ENCODE results near the gene PVRIG.
"Not testable (repeated sequence)": the region's sequence is repeated elsewhere in the genome, so short reads cannot be mapped to it uniquely, and the experiment has no call there.

Gene PVRIG

DNA sequence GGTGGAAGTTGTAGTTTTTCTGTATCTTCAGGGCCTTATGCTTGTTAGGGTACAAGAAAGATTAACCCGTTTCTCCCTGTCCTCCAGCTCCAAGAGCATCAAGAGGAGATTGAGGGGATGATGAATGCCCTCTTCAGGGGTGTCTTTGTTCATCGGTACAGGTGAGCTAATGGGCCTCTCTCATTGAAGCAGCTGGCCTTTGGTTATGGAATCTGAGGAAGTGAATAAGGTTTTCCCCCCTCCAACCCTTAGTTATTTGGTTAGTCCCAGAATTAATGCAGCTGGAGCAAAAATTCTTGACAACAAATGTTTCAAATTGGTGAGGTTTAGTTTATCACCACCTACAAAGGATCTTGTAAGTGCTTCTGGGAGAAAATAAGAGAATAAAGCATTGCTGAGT lies 24.5 kb upstream of the PVRIG start:
- Mint-ChIP-seq H3K27ac (no peak overlapping the region), H3K36me3 (ENCODE audit: low read depth) (no peaks in the 10 kb centered on the region)

DNA sequence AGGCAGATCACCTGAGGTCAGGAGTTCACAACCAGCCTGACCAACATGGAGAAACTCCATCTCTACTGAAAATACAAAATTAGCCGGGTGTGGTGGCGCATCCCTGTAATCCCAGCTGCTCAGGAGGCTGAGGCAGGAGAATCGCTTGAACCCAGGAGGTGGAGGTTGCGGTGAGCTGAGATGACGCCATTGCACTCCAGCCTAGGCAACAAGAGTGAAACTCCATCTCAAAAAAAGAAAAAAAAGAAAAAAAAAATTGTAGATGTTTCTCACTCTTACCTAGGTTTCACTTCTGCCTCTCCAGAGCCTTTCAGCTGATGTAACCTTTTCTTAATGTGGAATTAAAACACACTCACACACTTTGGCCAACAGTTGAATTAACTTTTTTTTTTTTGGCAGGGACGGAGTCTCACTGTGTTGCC lies 23.8 kb upstream of the PVRIG start:
- H3K4me3 Mint-ChIP-seq; H3K27ac Mint-ChIP-seq; DNase-seq; H3K36me3 Mint-ChIP-seq (ENCODE audit: low read depth); H3K9me3 Mint-ChIP-seq: not testable (repeated sequence)
- peaks cover 32% of the 10 kb centered on the region for H3K27me3 Mint-ChIP-seq (ENCODE audit: low read depth, poor library complexity)
- peaks cover 15% of the 10 kb centered on the region for H3K4me1 Mint-ChIP-seq

More for the DNA sequence above, 24.5 kb upstream of the PVRIG start:
- Mint-ChIP-seq H3K4me1 (peaks cover 8% of the 10 kb centered on the region), H3K9me3 (no peaks in the 10 kb centered on the region), H3K27me3 (ENCODE audit: low read depth, poor library complexity) (peaks cover 28% of the 10 kb centered on the region), H3K4me3 (no peak overlapping the region)
- TF ChIP-seq, protein P1, sequence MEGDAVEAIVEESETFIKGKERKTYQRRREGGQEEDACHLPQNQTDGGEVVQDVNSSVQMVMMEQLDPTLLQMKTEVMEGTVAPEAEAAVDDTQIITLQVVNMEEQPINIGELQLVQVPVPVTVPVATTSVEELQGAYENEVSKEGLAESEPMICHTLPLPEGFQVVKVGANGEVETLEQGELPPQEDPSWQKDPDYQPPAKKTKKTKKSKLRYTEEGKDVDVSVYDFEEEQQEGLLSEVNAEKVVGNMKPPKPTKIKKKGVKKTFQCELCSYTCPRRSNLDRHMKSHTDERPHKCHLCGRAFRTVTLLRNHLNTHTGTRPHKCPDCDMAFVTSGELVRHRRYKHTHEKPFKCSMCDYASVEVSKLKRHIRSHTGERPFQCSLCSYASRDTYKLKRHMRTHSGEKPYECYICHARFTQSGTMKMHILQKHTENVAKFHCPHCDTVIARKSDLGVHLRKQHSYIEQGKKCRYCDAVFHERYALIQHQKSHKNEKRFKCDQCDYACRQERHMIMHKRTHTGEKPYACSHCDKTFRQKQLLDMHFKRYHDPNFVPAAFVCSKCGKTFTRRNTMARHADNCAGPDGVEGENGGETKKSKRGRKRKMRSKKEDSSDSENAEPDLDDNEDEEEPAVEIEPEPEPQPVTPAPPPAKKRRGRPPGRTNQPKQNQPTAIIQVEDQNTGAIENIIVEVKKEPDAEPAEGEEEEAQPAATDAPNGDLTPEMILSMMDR (IDR thresholded peaks at IDR 0.05): no peak
- no peak for DNase-seq

DNA sequence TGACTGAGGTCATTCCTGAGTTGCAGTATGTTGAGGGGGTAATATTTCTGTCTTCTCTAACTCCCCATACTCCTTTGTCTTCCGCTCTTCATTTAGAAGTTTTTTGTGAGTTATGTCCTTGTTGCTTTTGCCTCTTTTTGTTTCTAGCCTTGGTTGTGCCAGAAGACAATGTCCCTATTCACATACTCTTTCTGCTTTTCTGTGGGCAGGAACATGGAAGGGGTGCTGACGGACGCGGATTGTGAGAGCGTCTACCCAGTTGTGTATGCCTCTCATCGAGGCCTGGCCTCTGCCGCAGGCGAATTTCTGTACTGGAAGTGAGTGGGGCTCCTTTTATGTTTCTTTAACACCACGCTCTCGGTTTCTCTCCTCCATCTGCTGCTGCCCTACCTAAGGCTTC lies 21.5 kb upstream of the PVRIG start:
- Mint-ChIP-seq H3K9me3 (no peaks in the 10 kb centered on the region), H3K27ac (no peak overlapping the region)

DNA sequence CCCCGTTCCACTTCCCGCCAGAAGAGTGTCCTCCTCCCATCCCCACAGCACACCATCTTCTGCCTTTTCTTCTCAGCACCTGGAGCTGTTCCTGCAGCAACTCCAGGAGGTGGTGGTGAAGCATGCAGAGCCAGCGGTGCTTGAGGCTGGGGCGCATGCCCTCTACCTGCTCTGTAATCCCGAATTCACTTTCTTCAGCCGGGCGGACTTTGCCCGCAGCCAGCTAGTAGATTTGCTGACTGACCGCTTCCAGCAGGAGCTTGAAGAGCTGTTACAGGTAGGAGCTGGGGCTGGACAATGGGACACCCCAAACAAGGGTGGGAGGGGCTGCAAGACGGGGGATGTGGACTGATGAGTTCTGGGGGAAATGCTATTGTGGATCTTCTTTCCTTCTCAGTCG lies 19.1 kb upstream of the PVRIG start:
- peaks cover 19% of the 10 kb centered on the region for H3K4me1 Mint-ChIP-seq
- peaks cover 55% of the 10 kb centered on the region for H3K27me3 Mint-ChIP-seq (ENCODE audit: low read depth, poor library complexity)
- H3K4me3 Mint-ChIP-seq: no peak overlapping the region
- no peak for DNase-seq
- TF ChIP-seq, protein P1 (IDR thresholded peaks at IDR 0.05): no peak
- H3K36me3 Mint-ChIP-seq (ENCODE audit: low read depth): no peaks in the 10 kb centered on the region
- H3K27ac Mint-ChIP-seq: peak overlapping the region; percentile 28
- H3K9me3 Mint-ChIP-seq: no peaks in the 10 kb centered on the region

More for the DNA sequence above, 21.5 kb upstream of the PVRIG start:
- H3K4me1 Mint-ChIP-seq: peaks cover 19% of the 10 kb centered on the region
- no peaks in the 10 kb centered on the region for H3K36me3 Mint-ChIP-seq (ENCODE audit: low read depth)
- no peak overlapping the region for H3K4me3 Mint-ChIP-seq
- H3K27me3 Mint-ChIP-seq (ENCODE audit: low read depth, poor library complexity): peaks cover 47% of the 10 kb centered on the region
- no peak for DNase-seq
- TF ChIP-seq, protein P1 (IDR thresholded peaks at IDR 0.05): no peak

DNA sequence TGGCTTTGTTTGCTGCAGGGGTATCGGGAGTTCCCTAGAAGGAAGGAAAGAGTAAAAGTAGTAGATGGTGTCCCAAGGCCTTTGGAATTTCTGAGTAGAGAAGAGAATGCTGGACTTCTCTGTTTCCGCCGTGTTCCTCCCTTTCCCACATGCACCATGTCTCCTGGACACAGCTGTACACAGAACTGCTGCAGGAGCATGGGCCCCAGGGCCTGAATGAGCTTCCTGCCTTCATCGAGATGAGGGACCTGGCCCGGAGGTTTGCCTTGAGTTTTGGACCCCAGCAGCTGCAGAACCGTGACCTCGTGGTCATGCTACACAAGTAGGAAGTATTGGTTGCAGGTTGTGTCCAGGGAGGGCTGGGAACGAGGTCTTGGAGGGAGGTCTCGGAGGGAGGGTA lies 15.3 kb upstream of the PVRIG start:
- H3K27me3 Mint-ChIP-seq (ENCODE audit: low read depth, poor library complexity): peaks cover 38% of the 10 kb centered on the region
- TF ChIP-seq, protein P1 (IDR thresholded peaks at IDR 0.05): no peak
- H3K27ac Mint-ChIP-seq: no peak overlapping the region
- H3K4me1 Mint-ChIP-seq: peaks cover 26% of the 10 kb centered on the region
- no peak overlapping the region for H3K4me3 Mint-ChIP-seq
- no peaks in the 10 kb centered on the region for H3K36me3 Mint-ChIP-seq (ENCODE audit: low read depth)
- no peaks in the 10 kb centered on the region for H3K9me3 Mint-ChIP-seq
- DNase-seq: no peak

DNA sequence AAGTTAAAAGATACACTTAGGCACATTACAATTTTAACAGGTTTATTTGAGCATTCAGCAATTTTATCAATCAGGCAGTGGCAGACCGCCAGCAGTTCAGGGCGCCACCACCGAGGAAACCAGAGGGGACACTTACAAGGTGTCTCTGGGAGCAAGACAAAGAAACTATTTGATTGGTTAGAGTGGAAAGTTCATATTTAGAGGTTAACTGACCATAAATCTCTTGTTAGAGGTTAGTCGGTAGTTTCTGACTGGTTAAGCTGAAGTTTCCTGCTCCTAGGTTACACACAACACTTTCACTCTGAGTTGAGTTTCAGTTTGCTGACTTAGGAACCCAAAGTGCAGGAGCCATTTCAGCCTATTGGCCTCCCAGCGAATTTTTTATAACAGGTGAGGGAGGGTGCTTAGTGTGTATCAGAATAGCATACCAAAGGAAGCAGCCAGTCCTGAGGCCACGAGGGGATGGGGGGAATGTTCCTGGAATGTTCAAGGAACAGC lies 10.8 kb upstream of the PVRIG start:
- Mint-ChIP-seq H3K4me3 (no peak overlapping the region), H3K4me1 (peaks cover 32% of the 10 kb centered on the region), H3K27ac (no peak overlapping the region), H3K9me3 (no peaks in the 10 kb centered on the region), H3K27me3 (ENCODE audit: low read depth, poor library complexity) (peaks cover 11% of the 10 kb centered on the region), H3K36me3 (ENCODE audit: low read depth) (no peaks in the 10 kb centered on the region)
- TF ChIP-seq, protein P1 (IDR thresholded peaks at IDR 0.05): no peak
- no peak for DNase-seq
